HCT116 (cell line): Measurements from ENCODE around the gene KCNH2. TPM values are rescaled to one million over a fixed set of nuclear protein-coding genes. Genes with fewer than 3 reads are reported as not detected.

Source experiments
- ATAC-seq: fragments of 200-7000 bp; cut with Tn5 transposase; 2 replicates; pipeline ENCODE4 v1.9.1; 2020; ENCODE audit warnings: mild to moderate bottlenecking, moderate library complexity
- BruUV-seq: library from RNA; stranded (reverse); fragments of 400-500 nt; replicated peaks from 2 replicates; lab custom pipeline; 2021; lab: Mats Ljungman, UMichigan
- CTCF ChIA-PET: fragments of 300-600 bp; sonication (Branson Sonifier 250); formaldehyde crosslinking; loops from one replicate; lab custom pipeline; 2021; ENCODE audit warnings: antibody characterized with exemption; lab: Charles Lee
- POLR2A ChIA-PET: fragments of 300-600, 350-600 bp; sonication (Branson Sonifier 250); formaldehyde crosslinking; loops from one replicate; lab custom pipeline; 2021; ENCODE audit warnings: antibody characterized with exemption; lab: Charles Lee
- RAD21 ChIA-PET, 2 experiments: fragments of 300-600 bp; sonication (Branson Sonifier 250); formaldehyde crosslinking; loops; one replicate each; lab custom pipeline; 2023; ENCODE audit warnings: low total read pairs in 2 of 2; ENCODE audit not compliant: uncharacterized antibody in 2 of 2, unreplicated experiment in 2 of 2, low non-redundant PET in 1 of 2; lab: Charles Lee
- DNase-seq: peaks from one replicate; pipeline ENCODE4 v3.0.0-alpha.2; 2010; ENCODE audit warnings: low read depth, low spot score
- H2AFZ ChIP-seq: fragments of 200-600 bp; shearing (Covaris generic), sonication (generic); 2 replicates; pipeline ENCODE4 v1.6.1; 2017; ENCODE audit warnings: low read depth, mixed run types, mixed read lengths, antibody characterized with exemption, low read length; ENCODE audit not compliant: poor library complexity, severe bottlenecking
- H3K27ac ChIP-seq: 2 replicates; pipeline ENCODE4 v1.5.1; 2012; ENCODE audit warnings: low read depth, low read length
- H3K27me3 ChIP-seq: fragments of 200-600 bp; sonication (generic); 2 replicates; pipeline ENCODE4 v1.6.1; 2016; ENCODE audit warnings: mixed run types, low read length, mixed read lengths; ENCODE audit not compliant: insufficient read depth
- H3K36me3 ChIP-seq, 2 experiments: fragments of 200-500 bp in 1 of 2; fragments of 200-600 bp in 1 of 2; sonication (Bioruptor generic) in 1 of 2; sonication (generic) in 1 of 2; 2 replicates each; pipeline versions ENCODE4 v1.5.1 to v1.6.1; 2014 to 2016; ENCODE audit warnings: low read length in 2 of 2, inconsistent platforms in 1 of 2, mixed read lengths in 1 of 2, mixed run types in 1 of 2; ENCODE audit not compliant: insufficient read depth in 2 of 2, control insufficient read depth in 1 of 2
- H3K4me1 ChIP-seq, 2 experiments: fragments of 200-600 bp in 1 of 2; sonication (generic) in 1 of 2; 2 replicates each; pipeline versions ENCODE4 v1.5.1 to v1.6.1; 2012 to 2017; ENCODE audit warnings: low read length in 2 of 2, inconsistent platforms in 1 of 2, mild to moderate bottlenecking in 1 of 2, mixed read lengths in 1 of 2, mixed run types in 1 of 2, moderate library complexity in 1 of 2; ENCODE audit not compliant: insufficient read depth in 2 of 2, control insufficient read depth in 1 of 2
- H3K4me2 ChIP-seq: fragments of 200-600 bp; sonication (generic); 2 replicates; pipeline ENCODE4 v1.6.1; 2017; ENCODE audit warnings: mixed run types, low read length, mixed read lengths
- H3K4me3 ChIP-seq, 2 experiments: fragments of 200-600 bp in 1 of 2; sonication (generic) in 1 of 2; replicated peaks in 1 of 2; 2 replicates each; pipeline ENCODE4 v1.5.1; 2011 to 2016; ENCODE audit warnings: low read length in 2 of 2, control low read depth in 1 of 2, low read depth in 1 of 2, mild to moderate bottlenecking in 1 of 2, mixed read lengths in 1 of 2, mixed run types in 1 of 2
- H3K79me2 ChIP-seq: fragments of 200-600 bp; sonication (generic); 2 replicates; pipeline ENCODE4 v1.6.1; 2017; ENCODE audit warnings: mild to moderate bottlenecking, mixed run types, low read length, moderate library complexity, mixed read lengths; ENCODE audit not compliant: insufficient read depth
- H3K9ac ChIP-seq: fragments of 200-600 bp; sonication (generic); 2 replicates; pipeline ENCODE4 v1.6.1; 2016; ENCODE audit warnings: low read length, mixed read lengths
- H3K9me2 ChIP-seq: fragments of 200-600 bp; sonication (generic), shearing (Covaris generic); 2 replicates; pipeline ENCODE4 v1.6.1; 2017; ENCODE audit warnings: mixed run types, mild to moderate bottlenecking, moderate library complexity; ENCODE audit not compliant: insufficient read depth
- H3K9me3 ChIP-seq, 2 experiments: fragments of 200-500 bp in 1 of 2; fragments of 200-600 bp in 1 of 2; sonication (Bioruptor generic) in 1 of 2; sonication (generic) in 1 of 2; 2 replicates each; pipeline ENCODE4 v1.6.1; 2014 to 2017; ENCODE audit warnings: low read length in 2 of 2, mixed read lengths in 2 of 2, inconsistent platforms in 1 of 2, low read depth in 1 of 2, mild to moderate bottlenecking in 1 of 2, mixed run types in 1 of 2, moderate library complexity in 1 of 2; ENCODE audit not compliant: control insufficient read depth in 1 of 2, insufficient read depth in 1 of 2
- H4K20me1 ChIP-seq: fragments of 200-600 bp; sonication (generic), shearing (Covaris generic); 2 replicates; pipeline ENCODE4 v1.6.1; 2017; ENCODE audit warnings: mixed run types, mild to moderate bottlenecking, moderate library complexity; ENCODE audit not compliant: insufficient read depth
- CTCF ChIP-seq, 3 experiments: fragments of 200-600 bp in 1 of 3; sonication (generic) in 1 of 3; IDR thresholded peaks in 2 of 3; conservative IDR thresholded peaks in 1 of 3; 2 replicates each; pipeline ENCODE4 v1.5.1; 2012 to 2017; ENCODE audit warnings: low read depth in 2 of 3, low read length in 2 of 3, antibody characterized with exemption in 1 of 3, borderline replicate concordance in 1 of 3, control low read depth in 1 of 3, mild to moderate bottlenecking in 1 of 3, mixed read lengths in 1 of 3, mixed run types in 1 of 3, moderate library complexity in 1 of 3; ENCODE audit not compliant: insufficient read depth in 1 of 3
- ELF1 ChIP-seq: IDR thresholded peaks from 2 replicates; pipeline ENCODE4 v1.6.1; 2012; ENCODE audit warnings: low read depth, borderline replicate concordance
- POLR2A ChIP-seq: IDR thresholded peaks from 2 replicates; pipeline ENCODE4 v1.7.0; 2011; ENCODE audit warnings: borderline replicate concordance; ENCODE audit not compliant: insufficient read depth, insufficient read length; ENCODE audit errors: extremely low read depth
- REST ChIP-seq: IDR thresholded peaks from 2 replicates; pipeline ENCODE4 v1.6.1; 2012; ENCODE audit warnings: low read depth
- TCF7L2 ChIP-seq: IDR thresholded peaks from 2 replicates; pipeline ENCODE4 v1.7.0; 2011; ENCODE audit warnings: borderline replicate concordance, inconsistent platforms; ENCODE audit not compliant: insufficient read depth, insufficient read length; ENCODE audit errors: extremely low read depth
- YY1 ChIP-seq: IDR thresholded peaks from 2 replicates; pipeline ENCODE4 v1.6.1; 2011; ENCODE audit warnings: low read length, low read depth, moderate library complexity, mild to moderate bottlenecking; ENCODE audit not compliant: insufficient replicate concordance; ENCODE audit errors: extremely low read depth
- ZFX ChIP-seq: fragments of 450-650 bp; IDR thresholded peaks from 2 replicates; pipeline ENCODE4 v1.6.1; 2017
- intact Hi-C: fragments of 100-400 bp; cut with micrococcal nuclease; formaldehyde crosslinking; loops from 2 replicates; pipeline ENCODE4 v1.10.0; 2022
- total RNA-seq: library from RNA; stranded (reverse); gene quantifications from one replicate; pipeline ENCODE4 v1.2.1, GENCODE V29; 2021; ENCODE audit not compliant: unreplicated experiment
- TF ChIP-seq, protein P1 (sequence below): IDR thresholded peaks from 2 replicates; pipeline ENCODE4 v1.6.1; 2011; ENCODE audit warnings: mild to moderate bottlenecking, low read length, moderate library complexity; ENCODE audit not compliant: insufficient replicate concordance; ENCODE audit errors: extremely low read depth

The KCNH2 gene
- total RNA-seq, 1 experiment from 2014 or later = 9.7 TPM

DNA sequence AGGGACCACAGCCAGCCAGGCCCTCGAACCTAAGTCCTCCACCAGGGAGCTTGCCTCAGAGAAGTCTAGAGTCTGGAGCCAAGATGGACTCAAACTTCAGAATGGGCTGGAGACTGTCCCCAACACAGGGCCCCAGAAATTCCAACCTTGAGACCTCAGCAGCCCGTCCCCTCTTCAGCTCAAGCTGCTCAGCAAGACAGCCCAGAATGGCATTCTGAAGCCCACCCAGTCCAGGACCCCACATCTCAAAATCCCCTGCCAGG is 15.9 kb downstream of the KCNH2 start:
- Histone ChIP-seq H3K4me1 (peaks cover 20 to 27% of the 10 kb centered on the region in 2 experiments), H3K9me2 (no peaks in the 10 kb centered on the region), H3K4me3 (no peak overlapping the region), H3K27ac (no peak overlapping the region)
- BruUV-seq = no TSS peak
- TF ChIP-seq, protein P1, sequence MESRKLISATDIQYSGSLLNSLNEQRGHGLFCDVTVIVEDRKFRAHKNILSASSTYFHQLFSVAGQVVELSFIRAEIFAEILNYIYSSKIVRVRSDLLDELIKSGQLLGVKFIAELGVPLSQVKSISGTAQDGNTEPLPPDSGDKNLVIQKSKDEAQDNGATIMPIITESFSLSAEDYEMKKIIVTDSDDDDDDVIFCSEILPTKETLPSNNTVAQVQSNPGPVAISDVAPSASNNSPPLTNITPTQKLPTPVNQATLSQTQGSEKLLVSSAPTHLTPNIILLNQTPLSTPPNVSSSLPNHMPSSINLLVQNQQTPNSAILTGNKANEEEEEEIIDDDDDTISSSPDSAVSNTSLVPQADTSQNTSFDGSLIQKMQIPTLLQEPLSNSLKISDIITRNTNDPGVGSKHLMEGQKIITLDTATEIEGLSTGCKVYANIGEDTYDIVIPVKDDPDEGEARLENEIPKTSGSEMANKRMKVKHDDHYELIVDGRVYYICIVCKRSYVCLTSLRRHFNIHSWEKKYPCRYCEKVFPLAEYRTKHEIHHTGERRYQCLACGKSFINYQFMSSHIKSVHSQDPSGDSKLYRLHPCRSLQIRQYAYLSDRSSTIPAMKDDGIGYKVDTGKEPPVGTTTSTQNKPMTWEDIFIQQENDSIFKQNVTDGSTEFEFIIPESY = no peak
- TF ChIP-seq, all 23 proteins: peak for 0
- no peak for ATAC-seq
- DNase-seq = no peak
- Histone ChIP-seq H3K27me3 (no peaks in the 10 kb centered on the region), H3K9me3 (no peaks in the 10 kb centered on the region), H4K20me1 (no peaks in the 10 kb centered on the region), H2AFZ (no peak overlapping the region), H3K4me2 (no peak overlapping the region), H3K79me2 (no peaks in the 10 kb centered on the region), H3K36me3 (no peaks in the 10 kb centered on the region), H3K9ac (no peak overlapping the region)
- ChIA-PET POLR2A (interaction anchor here (1.3 kb wide), 1 partner anchor 47 kb away, joined by 3 read pairs; no protein-coding TSS in a partner anchor), CTCF (interaction anchor here (1.1 to 3.3 kb wide), 5 partner anchors 47 to 162 kb away, joined by 3 to 25 read pairs (median 13); no protein-coding TSS in a partner anchor), RAD21 (interaction anchor here in 1 of 2 experiments (0.9 kb wide), 2 partner anchors 56 to 69 kb away, joined by 3 read pairs; no protein-coding TSS in a partner anchor)
- intact Hi-C loops = no loop called here

DNA sequence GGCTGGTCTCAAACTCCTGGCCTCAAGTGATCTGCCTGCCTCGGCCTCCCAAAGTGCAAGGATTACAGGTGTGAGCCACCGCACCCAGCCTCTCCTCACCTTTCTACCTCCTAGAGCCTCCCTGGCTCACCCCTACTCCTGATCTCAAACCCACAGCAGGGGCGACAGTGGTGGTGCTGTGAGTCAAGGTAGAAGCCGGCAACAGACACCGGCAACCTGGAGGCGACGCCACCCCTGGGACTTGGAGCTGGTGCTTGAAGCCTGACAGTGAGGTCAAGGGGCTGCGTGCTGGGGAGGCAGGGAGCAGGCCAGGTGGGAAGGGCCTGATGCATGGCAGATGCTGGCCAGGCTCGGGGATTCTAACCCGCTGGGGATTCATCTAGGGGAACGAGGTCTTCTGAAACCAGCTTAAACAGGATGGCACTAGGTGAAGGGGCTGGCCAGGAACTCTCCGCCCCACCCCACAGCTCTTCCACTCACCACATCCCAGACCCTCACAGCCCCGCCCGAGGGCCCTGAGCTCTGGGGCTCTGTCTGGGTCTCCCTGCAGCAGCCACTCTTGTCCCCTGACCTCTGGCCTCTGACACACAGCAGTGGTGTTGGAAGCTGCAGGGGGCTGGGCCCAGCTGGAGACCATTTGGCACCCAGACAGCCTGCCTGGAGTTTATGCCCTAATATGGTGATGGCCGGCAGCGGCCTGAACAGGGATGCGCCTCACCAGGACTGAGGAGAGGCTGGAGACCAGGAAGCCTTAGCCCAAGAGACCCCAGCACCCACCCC is 16.4 kb downstream of the KCNH2 start:
- intact Hi-C loops = no loop called here
- Histone ChIP-seq H3K4me3 (no peak overlapping the region), H3K9me2 (no peaks in the 10 kb centered on the region), H2AFZ (no peak overlapping the region), H3K4me2 (no peak overlapping the region), H3K4me1 (peaks cover 20 to 27% of the 10 kb centered on the region in 2 experiments), H3K79me2 (no peaks in the 10 kb centered on the region), H3K9me3 (no peaks in the 10 kb centered on the region), H3K27me3 (no peaks in the 10 kb centered on the region), H4K20me1 (no peaks in the 10 kb centered on the region), H3K36me3 (no peaks in the 10 kb centered on the region), H3K27ac (no peak overlapping the region), H3K9ac (no peak overlapping the region)
- no peak for DNase-seq
- CTCF ChIA-PET = interaction anchor here (1.1 to 1.6 kb wide), 2 partner anchors 80 to 148 kb away, joined by 3 to 4 read pairs; no protein-coding TSS in a partner anchor
- no TSS peak for BruUV-seq
- POLR2A ChIA-PET = interaction anchor here (1.3 kb wide), 1 partner anchor 48 kb away, joined by 3 read pairs; no protein-coding TSS in a partner anchor
- ATAC-seq = no peak
- TF ChIP-seq CTCF (IDR thresholded peaks at IDR 0.05 in 2 of 3, conservative IDR thresholded peaks at IDR 0.05 in 1 of 3; ENCODE audit: borderline replicate concordance in 1 of 3, insufficient read depth in 1 of 3, low read depth in 2 of 3, low read length in 2 of 3) (no peak), YY1 (no peak), ZFX (no peak), ELF1 (no peak), TCF7L2 (no peak), REST (no peak), POLR2A (no peak)
- RAD21 ChIA-PET = interaction anchor here in 1 of 2 experiments (0.9 kb wide), 1 partner anchor 70 kb away, joined by 3 read pairs; no protein-coding TSS in a partner anchor
